Neuronal stem cell (in vitro differentiated cells): ENCODE results near the gene MUC6.

ENCODE experiments used
- DNase-seq: peaks from one replicate; pipeline ENCODE4 v3.0.0-alpha.2; 2013; ENCODE audit warnings: low spot score
- H2AFZ ChIP-seq: one replicate; pipeline ENCODE4 v1.6.1; 2013; ENCODE audit warnings: mild to moderate bottlenecking, low read length, inconsistent platforms
- H2AK5ac ChIP-seq: 2 replicates; pipeline ENCODE4 v1.6.1; 2013; ENCODE audit warnings: low read depth, mild to moderate bottlenecking, inconsistent platforms, low read length, moderate library complexity, mixed read lengths
- H2BK120ac ChIP-seq: 2 replicates; pipeline ENCODE4 v1.6.1; 2013; ENCODE audit warnings: low read depth, mild to moderate bottlenecking, inconsistent platforms, low read length, moderate library complexity, mixed read lengths
- H2BK12ac ChIP-seq: one replicate; pipeline ENCODE4 v1.6.1; 2013; ENCODE audit warnings: low read length, inconsistent platforms
- H2BK15ac ChIP-seq: 2 replicates; pipeline ENCODE4 v1.6.1; 2013; ENCODE audit warnings: mild to moderate bottlenecking, low read length, inconsistent platforms, mixed read lengths
- H2BK5ac ChIP-seq: one replicate; pipeline ENCODE4 v1.6.1; 2013; ENCODE audit warnings: inconsistent platforms, mild to moderate bottlenecking, low read length, moderate library complexity
- H3K14ac ChIP-seq: one replicate; pipeline ENCODE4 v1.6.1; 2013; ENCODE audit warnings: low read length, inconsistent platforms
- H3K18ac ChIP-seq: 2 replicates; pipeline ENCODE4 v1.6.1; 2013; ENCODE audit warnings: low read length, inconsistent platforms
- H3K23ac ChIP-seq: 2 replicates; pipeline ENCODE4 v1.6.1; 2013; ENCODE audit warnings: low read depth, mild to moderate bottlenecking, mixed read lengths, low read length, inconsistent platforms; ENCODE audit not compliant: poor library complexity
- H3K27ac ChIP-seq: replicated peaks from 3 replicates; pipeline ENCODE4 v1.5.1; 2013; ENCODE audit warnings: low read length, inconsistent platforms
- H3K27me3 ChIP-seq, 3 experiments: 2 replicates each; pipeline ENCODE4 v1.6.1; 2013; ENCODE audit warnings: low read length in 3 of 3, mild to moderate bottlenecking in 2 of 3, inconsistent platforms in 1 of 3, low read depth in 1 of 3, mixed read lengths in 1 of 3, moderate library complexity in 1 of 3; ENCODE audit not compliant: control insufficient read depth in 3 of 3, insufficient read depth in 3 of 3
- H3K36me3 ChIP-seq, 2 donors: replicated peaks in 1 of 2; 2 replicates each; pipeline ENCODE4 v1.6.1; 2013; ENCODE audit warnings: low read length in 2 of 2; ENCODE audit not compliant: control insufficient read depth in 2 of 2, insufficient read depth in 2 of 2
- H3K4ac ChIP-seq: 2 replicates; pipeline ENCODE4 v1.6.1; 2013; ENCODE audit warnings: inconsistent platforms, mild to moderate bottlenecking, low read length, moderate library complexity
- H3K4me1 ChIP-seq, 2 donors: 1 replicate in 1 of 2; 2 replicates in 1 of 2; pipeline ENCODE4 v1.6.1; 2013; ENCODE audit warnings: low read length in 2 of 2, low read depth in 1 of 2; ENCODE audit not compliant: control insufficient read depth in 2 of 2, insufficient read depth in 1 of 2
- H3K4me2 ChIP-seq: one replicate; pipeline ENCODE4 v1.6.1; 2013; ENCODE audit warnings: mild to moderate bottlenecking, low read length, inconsistent platforms; ENCODE audit not compliant: insufficient read depth, poor library complexity, severe bottlenecking
- H3K4me3 ChIP-seq, 2 donors: 2 replicates each; pipeline ENCODE4 v1.5.1; 2013; ENCODE audit warnings: low read length in 2 of 2, mild to moderate bottlenecking in 2 of 2, inconsistent platforms in 1 of 2, moderate library complexity in 1 of 2
- H3K79me1 ChIP-seq: one replicate; pipeline ENCODE4 v1.6.1; 2013; ENCODE audit warnings: low read depth, mild to moderate bottlenecking, inconsistent platforms, low read length, moderate library complexity
- H3K9ac ChIP-seq: one replicate; pipeline ENCODE4 v1.6.1; 2013; ENCODE audit warnings: mild to moderate bottlenecking, low read depth, low read length, inconsistent platforms; ENCODE audit not compliant: poor library complexity
- H3K9me3 ChIP-seq, 2 donors: replicated peaks in 1 of 2; 2 replicates each; pipeline versions ENCODE3 to v1.6.1; 2013; ENCODE audit warnings: low read length in 2 of 2, mild to moderate bottlenecking in 2 of 2, inconsistent platforms in 1 of 2, low read depth in 1 of 2, mixed read lengths in 1 of 2, moderate library complexity in 1 of 2; ENCODE audit not compliant: control insufficient read depth in 2 of 2, insufficient read depth in 1 of 2
- H4K8ac ChIP-seq: one replicate; pipeline ENCODE4 v1.6.1; 2013; ENCODE audit warnings: low read depth, mild to moderate bottlenecking, inconsistent platforms, low read length, moderate library complexity
- H4K91ac ChIP-seq: one replicate; pipeline ENCODE4 v1.6.1; 2013; ENCODE audit warnings: low read length, low read depth, mild to moderate bottlenecking, inconsistent platforms; ENCODE audit not compliant: poor library complexity
- WGBS, 2 donors: extraction: QIAGEN DNeasy Blood & Tissue Kit; methylation state at CpG; one replicate each; pipeline ENCODE4 v1.1.7; 2013; ENCODE audit warnings: missing lambda C conversion rate in 2 of 2, mixed read lengths in 1 of 2; ENCODE audit not compliant: insufficient read length in 2 of 2, insufficient replicate concordance in 1 of 2; ENCODE audit errors: extremely low coverage in 2 of 2; 5-methylcytosine and 5-hydroxymethylcytosine counted together

Gene MUC6

DNA sequence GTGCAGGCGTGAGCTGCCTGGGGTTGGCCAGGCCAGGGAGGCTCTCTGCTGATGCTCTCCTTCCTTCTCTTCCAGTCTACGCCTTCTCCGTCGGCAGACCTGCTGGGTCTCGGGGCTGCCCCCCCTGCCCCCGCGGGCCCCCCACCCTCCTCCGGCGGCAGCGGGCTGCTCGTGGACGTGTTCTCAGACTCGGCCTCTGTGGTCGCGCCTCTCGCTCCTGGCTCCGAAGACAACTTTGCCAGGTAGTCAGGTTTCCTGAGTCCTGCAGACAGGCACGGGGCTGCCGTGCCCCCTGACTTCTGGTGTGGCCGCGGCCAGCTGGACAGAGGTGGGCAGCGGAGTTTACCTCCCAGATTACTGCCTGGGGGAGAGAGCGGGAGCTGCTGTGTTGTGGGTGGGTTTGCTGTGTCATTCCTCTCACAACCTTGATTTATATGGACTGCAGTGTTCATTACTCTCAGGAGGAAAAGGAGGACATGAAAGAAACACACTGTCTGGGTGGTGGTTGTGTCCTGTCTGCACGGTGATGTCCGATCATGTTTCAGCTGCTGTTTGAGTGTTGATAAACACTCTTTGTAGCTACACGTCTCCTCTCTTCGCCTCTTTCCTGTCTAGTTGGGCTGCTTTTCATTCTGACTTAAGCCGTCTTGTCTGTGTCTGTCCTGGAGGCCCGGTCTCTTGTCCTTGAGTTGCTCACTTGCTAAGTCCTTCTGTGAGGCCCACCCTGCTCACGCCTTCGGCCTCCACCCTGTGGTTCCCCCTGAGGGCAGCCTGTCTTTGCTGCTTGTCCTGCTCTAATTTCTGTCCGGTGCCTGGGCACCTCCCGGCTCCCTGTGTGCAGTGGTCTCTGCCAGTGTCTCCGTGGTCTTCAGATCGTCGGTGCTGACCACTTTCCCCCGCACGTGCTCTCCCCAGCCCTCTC lies 35.9 kb downstream of the MUC6 start:
- Histone ChIP-seq H3K36me3 (peaks cover 35 to 77% of the 10 kb centered on the region in 2 donors), H3K9ac (no peak overlapping the region), H4K8ac (no peak overlapping the region), H3K4me2 (no peak overlapping the region), H2BK15ac (no peak overlapping the region), H2AFZ (no peak overlapping the region), H2BK5ac (no peak overlapping the region), H3K23ac (no peak overlapping the region), H3K4me1 (peaks cover 5 to 7% of the 10 kb centered on the region in 2 donors), H3K14ac (no peak overlapping the region), H3K4me3 (no peak overlapping the region), H3K18ac (no peak overlapping the region), H3K27ac (no peak overlapping the region), H2AK5ac (no peak overlapping the region), H2BK12ac (no peak overlapping the region), H3K27me3 (no peaks in the 10 kb centered on the region), H3K4ac (no peak overlapping the region), H3K9me3 (no peaks in the 10 kb centered on the region), H2BK120ac (no peak overlapping the region), H4K91ac (no peak overlapping the region), H3K79me1 (peaks cover 17% of the 10 kb centered on the region)
- no peak for DNase-seq
- WGBS, 2 donors, result no CpG with 5 or more reads among the region's 38 CpGs

DNA sequence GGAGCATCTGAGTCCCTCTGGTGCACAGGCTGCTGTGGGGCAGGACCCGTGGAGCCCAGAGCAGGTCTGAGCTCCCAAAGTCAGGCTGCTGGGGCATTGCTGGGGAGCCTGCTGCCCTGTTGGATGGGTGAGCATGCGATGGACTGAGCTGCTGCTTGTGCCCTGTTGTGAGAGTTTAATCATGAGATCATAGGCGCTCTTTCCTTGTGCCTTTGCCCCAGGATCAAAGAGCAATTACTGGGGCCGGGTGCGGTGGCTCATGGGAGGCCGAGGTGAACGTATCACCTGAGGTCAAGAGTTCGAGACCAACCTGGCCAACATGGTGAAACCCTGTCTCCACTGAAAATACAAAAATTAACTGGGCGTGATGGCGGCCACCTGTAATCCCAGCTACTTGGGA lies 37.5 kb downstream of the MUC6 start:
- H3K18ac ChIP-seq, result no peak overlapping the region
- H3K79me1 ChIP-seq, result peaks cover 17% of the 10 kb centered on the region
- H2AK5ac ChIP-seq, result no peak overlapping the region
- H3K4me2 ChIP-seq, result no peak overlapping the region
- no peak overlapping the region for H2AFZ ChIP-seq
- H3K4ac ChIP-seq, result no peak overlapping the region
- WGBS, 2 donors, result no CpG with 5 or more reads among the region's 10 CpGs
- H3K4me1 ChIP-seq, result peaks cover 3 to 7% of the 10 kb centered on the region in 2 donors
- no peak overlapping the region for H2BK15ac ChIP-seq
- H3K14ac ChIP-seq, result no peak overlapping the region
- no peaks in the 10 kb centered on the region for H3K27me3 ChIP-seq
- H2BK5ac ChIP-seq, result no peak overlapping the region
- H3K27ac ChIP-seq, result no peak overlapping the region
- peaks cover 35 to 70% of the 10 kb centered on the region in 2 donors for H3K36me3 ChIP-seq
- no peak overlapping the region for H2BK12ac ChIP-seq
- H3K23ac ChIP-seq, result no peak overlapping the region
- no peak overlapping the region for H4K8ac ChIP-seq
- H3K9me3 ChIP-seq, result no peaks in the 10 kb centered on the region
- DNase-seq, result no peak
- H3K4me3 ChIP-seq, result no peak overlapping the region
- H4K91ac ChIP-seq, result no peak overlapping the region
- H2BK120ac ChIP-seq, result no peak overlapping the region
- no peak overlapping the region for H3K9ac ChIP-seq

DNA sequence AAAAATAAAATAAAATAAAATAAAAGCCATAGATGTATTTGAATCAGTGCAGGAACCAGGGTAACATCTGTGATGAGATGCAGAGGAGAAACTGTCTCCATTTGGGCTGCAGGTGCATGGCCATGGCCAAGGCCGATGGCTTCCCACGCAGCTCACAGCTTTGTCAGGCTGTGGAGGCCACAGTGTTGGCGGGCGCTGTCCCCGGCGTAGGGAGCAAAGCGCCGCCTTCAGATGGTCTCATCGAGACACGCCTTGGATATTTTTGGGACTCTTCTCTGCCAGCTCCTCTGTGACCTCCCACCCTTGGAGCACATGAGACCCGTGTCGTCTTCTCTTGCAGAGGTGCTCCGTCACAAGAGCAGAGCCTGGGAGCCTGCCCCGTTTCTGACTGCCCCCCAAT lies 38.6 kb downstream of the MUC6 start:
- Histone ChIP-seq H3K23ac (no peak overlapping the region), H2BK120ac (no peak overlapping the region)
- DNase-seq, result no peak

DNA sequence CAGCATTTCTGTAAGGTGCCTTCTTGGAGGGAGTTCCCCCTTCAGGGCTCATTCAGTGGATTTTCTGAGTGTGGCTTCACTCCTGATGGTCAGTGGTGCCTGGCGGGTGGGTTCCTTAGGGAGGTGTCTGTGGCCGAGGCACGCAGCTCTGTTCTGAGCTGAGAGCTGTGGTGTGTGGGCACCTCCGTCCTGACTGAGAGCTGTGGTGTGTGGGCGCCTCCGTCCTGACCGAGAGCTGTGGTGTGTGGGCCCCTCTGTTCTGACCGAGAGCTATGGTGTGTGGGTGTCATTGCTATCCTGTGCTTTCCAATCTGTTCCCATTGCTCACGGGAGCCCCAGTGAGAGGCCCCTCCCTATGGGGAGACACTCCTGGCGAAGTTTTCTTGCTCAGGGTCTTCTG lies 39.8 kb downstream of the MUC6 start:
- peaks cover 31 to 68% of the 10 kb centered on the region in 2 donors for H3K36me3 ChIP-seq
- no peak overlapping the region for H2BK120ac ChIP-seq
- H3K4me3 ChIP-seq, result no peak overlapping the region
- H2BK12ac ChIP-seq, result no peak overlapping the region
- H3K14ac ChIP-seq, result no peak overlapping the region
- no peak overlapping the region for H3K23ac ChIP-seq
- H4K8ac ChIP-seq, result no peak overlapping the region
- H3K4me1 ChIP-seq, result peaks cover 3 to 7% of the 10 kb centered on the region in 2 donors
- H2BK15ac ChIP-seq, result no peak overlapping the region
- no peak overlapping the region for H2BK5ac ChIP-seq
- H3K9ac ChIP-seq, result no peak overlapping the region
- H4K91ac ChIP-seq, result no peak overlapping the region
- H3K4ac ChIP-seq, result no peak overlapping the region
- no peaks in the 10 kb centered on the region for H3K27me3 ChIP-seq
- DNase-seq, result no peak
- H3K27ac ChIP-seq, result no peak overlapping the region
- H3K4me2 ChIP-seq, result no peak overlapping the region
- peaks cover 8% of the 10 kb centered on the region for H3K79me1 ChIP-seq
- no peak overlapping the region for H2AFZ ChIP-seq
- WGBS, 2 donors, result no CpG with 5 or more reads among the region's 10 CpGs
- no peaks in the 10 kb centered on the region for H3K9me3 ChIP-seq
- H2AK5ac ChIP-seq, result no peak overlapping the region
- no peak overlapping the region for H3K18ac ChIP-seq

More for the DNA sequence above, 38.6 kb downstream of the MUC6 start:
- Histone ChIP-seq H3K27me3 (no peaks in the 10 kb centered on the region), H3K4me1 (peaks cover 3 to 7% of the 10 kb centered on the region in 2 donors), H3K27ac (no peak overlapping the region), H3K79me1 (peaks cover 17% of the 10 kb centered on the region), H2AK5ac (no peak overlapping the region), H3K14ac (no peak overlapping the region), H2AFZ (no peak overlapping the region), H3K4me2 (no peak overlapping the region), H4K8ac (no peak overlapping the region), H2BK12ac (no peak overlapping the region), H3K4ac (no peak overlapping the region), H2BK15ac (no peak overlapping the region), H3K18ac (no peak overlapping the region), H3K9ac (no peak overlapping the region), H3K36me3 (peaks cover 36 to 70% of the 10 kb centered on the region in 2 donors), H3K4me3 (no peak overlapping the region), H2BK5ac (no peak overlapping the region), H4K91ac (no peak overlapping the region), H3K9me3 (no peaks in the 10 kb centered on the region)
- no CpG with 5 or more reads among the region's 14 CpGs for WGBS, 2 donors
